ENCODE measurements around the gene LRRC8D. TPM values are rescaled to one million over a fixed set of nuclear protein-coding genes. Genes with fewer than 3 reads are reported as not detected.

The LRRC8D gene
- total and polyA plus RNA-seq, 4 donors, result 7.1 to 17.4 (median 14.4) TPM

GRCh38 chr1:89927478-89927877, 106.6 kb downstream of the LRRC8D start:
- WGBS, result 91% methylated on average over 1 of the region's 1 CpG
- Histone ChIP-seq H3K4me1 (ENCODE audit: control insufficient read depth in 4 of 4, insufficient read depth in 4 of 4, low read length in 3 of 4) (peaks cover 0 to 2% (median 0%) of the 10 kb centered on the region in 4 donors), H3K27me3 (ENCODE audit: control insufficient read depth in 4 of 4, insufficient read depth in 4 of 4, low read length in 3 of 4) (no peaks in the 10 kb centered on the region), H3K9ac (ENCODE audit: low read depth in 1 of 2, low read length in 2 of 2) (no peak overlapping the region), H3K27ac (ENCODE audit: low read depth in 1 of 2, low read length in 2 of 2) (no peak overlapping the region), H3K36me3 (ENCODE audit: control insufficient read depth in 4 of 4, insufficient read depth in 3 of 4, low read depth in 1 of 4, low read length in 3 of 4) (peaks cover 0 to 2% (median 0%) of the 10 kb centered on the region in 4 donors), H3K9me3 (ENCODE audit: control insufficient read depth in 4 of 4, low read length in 3 of 4) (no peaks in the 10 kb centered on the region), H3K4me3 (ENCODE audit: low read depth in 1 of 3, low read length in 3 of 3) (no peak overlapping the region)
- no peak for TF ChIP-seq HNF4A (conservative IDR thresholded peaks at IDR 0.05)
- TF ChIP-seq EGR1 (IDR thresholded peaks at IDR 0.05; ENCODE audit: low read depth in 2 of 2), result no peak
- no peak for TF ChIP-seq RAD21 (IDR thresholded peaks at IDR 0.05)
- TF ChIP-seq ZBTB33 (IDR thresholded peaks at IDR 0.05), result no peak
- no peak for TF ChIP-seq NR2F2 (IDR thresholded peaks at IDR 0.05)
- no peak for TF ChIP-seq YY1 (IDR thresholded peaks at IDR 0.05)
- TF ChIP-seq TAF1 (conservative IDR thresholded peaks at IDR 0.05), result no peak
- TF ChIP-seq ATF3 (IDR thresholded peaks at IDR 0.05), result no peak
- no peak for TF ChIP-seq MAX (IDR thresholded peaks at IDR 0.05)
- no peak for TF ChIP-seq GABPA (IDR thresholded peaks at IDR 0.05 in 1 of 2, conservative IDR thresholded peaks at IDR 0.05 in 1 of 2)
- no peak for TF ChIP-seq HNF4G (IDR thresholded peaks at IDR 0.05)
- TF ChIP-seq FOXA1 (IDR thresholded peaks at IDR 0.05), result no peak
- no peak for DNase-seq (ENCODE audit: low spot score)

GRCh38 chr1:89928506-89928905, 107.7 kb downstream of the LRRC8D start:
- Histone ChIP-seq H3K9ac (ENCODE audit: low read depth in 1 of 2, low read length in 2 of 2) (no peak overlapping the region), H3K4me1 (ENCODE audit: control insufficient read depth in 4 of 4, insufficient read depth in 4 of 4, low read length in 3 of 4) (peaks cover 0 to 2% (median 0%) of the 10 kb centered on the region in 4 donors), H3K27ac (ENCODE audit: low read depth in 1 of 2, low read length in 2 of 2) (no peak overlapping the region), H3K9me3 (ENCODE audit: control insufficient read depth in 4 of 4, low read length in 3 of 4) (no peaks in the 10 kb centered on the region), H3K36me3 (ENCODE audit: control insufficient read depth in 4 of 4, insufficient read depth in 3 of 4, low read depth in 1 of 4, low read length in 3 of 4) (peaks cover 0 to 8% (median 4%) of the 10 kb centered on the region in 4 donors), H3K4me3 (ENCODE audit: low read depth in 1 of 3, low read length in 3 of 3) (no peak overlapping the region), H3K27me3 (ENCODE audit: control insufficient read depth in 4 of 4, insufficient read depth in 4 of 4, low read length in 3 of 4) (no peaks in the 10 kb centered on the region)
- WGBS, result 84% methylated on average over 2 of the region's 2 CpGs
- no peak for DNase-seq (ENCODE audit: low spot score)
- TF ChIP-seq SP1 (IDR thresholded peaks at IDR 0.05), result no peak
- no peak for TF ChIP-seq EGR1 (IDR thresholded peaks at IDR 0.05; ENCODE audit: low read depth in 2 of 2)
- TF ChIP-seq REST (IDR thresholded peaks at IDR 0.05), result no peak
- TF ChIP-seq ATF3 (IDR thresholded peaks at IDR 0.05), result no peak
- TF ChIP-seq HNF4A (conservative IDR thresholded peaks at IDR 0.05), result peak in 1 of 2 donors; percentile 9
- TF ChIP-seq HNF4G (IDR thresholded peaks at IDR 0.05), result no peak

Data from liver (tissue), 9 donors.